Measurements from ENCODE around the gene DCAF16. TPM values are rescaled to one million over a fixed set of nuclear protein-coding genes. Genes with fewer than 3 reads are reported as not detected.

The DCAF16 gene
- total RNA-seq, 2 experiments from 2014 or later, result 39.8 to 43.0 TPM

- H3K4me1 Mint-ChIP-seq, result peaks cover 48% of the 10 kb centered on the region
- peaks cover 41% of the 10 kb centered on the region for H3K36me3 Mint-ChIP-seq
- no peak overlapping the region for H3K27ac Mint-ChIP-seq
- H3K9me3 Mint-ChIP-seq, result no peaks in the 10 kb centered on the region
- no peak for DNase-seq
- no peaks in the 10 kb centered on the region for H3K27me3 Mint-ChIP-seq
- H3K4me3 Mint-ChIP-seq, result peak overlapping the region; percentile 34
Observed at GRCh38 chr4:17805580-17806155, 4.9 kb downstream of the DCAF16 start.

- H3K4me1 Mint-ChIP-seq, result peaks cover 11% of the 10 kb centered on the region
- H3K4me3 Mint-ChIP-seq, result no peak overlapping the region
- H3K9me3 Mint-ChIP-seq, result no peaks in the 10 kb centered on the region
- DNase-seq, result no peak
- H3K36me3 Mint-ChIP-seq, result peaks cover 23% of the 10 kb centered on the region
- H3K27me3 Mint-ChIP-seq, result no peaks in the 10 kb centered on the region
- no peak overlapping the region for H3K27ac Mint-ChIP-seq
Observed at GRCh38 chr4:17797808-17798207, 12.7 kb downstream of the DCAF16 start.

GRCh38 chr4:17794730-17795129 is 15.8 kb downstream of the DCAF16 start:
- Mint-ChIP-seq H3K4me1 (peaks cover 2% of the 10 kb centered on the region), H3K4me3 (no peak overlapping the region)

GRCh38 chr4:17788956-17789355 is 21.6 kb downstream of the DCAF16 start:
- H3K4me3 Mint-ChIP-seq, result no peak overlapping the region

More at GRCh38 chr4:17794730-17795129, 15.8 kb downstream of the DCAF16 start:
- no peak for DNase-seq
- Mint-ChIP-seq H3K27ac (no peak overlapping the region), H3K9me3 (peaks cover 1% of the 10 kb centered on the region), H3K27me3 (no peaks in the 10 kb centered on the region), H3K36me3 (peaks cover 22% of the 10 kb centered on the region)

GRCh38 chr4:17787315-17787714 is 23.2 kb downstream of the DCAF16 start:
- Mint-ChIP-seq H3K4me3 (no peak overlapping the region), H3K27ac (no peak overlapping the region), H3K27me3 (peaks cover 5% of the 10 kb centered on the region), H3K4me1 (peaks cover 22% of the 10 kb centered on the region), H3K36me3 (peaks cover 11% of the 10 kb centered on the region), H3K9me3 (peaks cover 1% of the 10 kb centered on the region)
- DNase-seq, result no peak

More at GRCh38 chr4:17788956-17789355, 21.6 kb downstream of the DCAF16 start:
- DNase-seq, result no peak
- Mint-ChIP-seq H3K27ac (no peak overlapping the region), H3K27me3 (no peaks in the 10 kb centered on the region), H3K9me3 (peaks cover 1% of the 10 kb centered on the region), H3K4me1 (peaks cover 22% of the 10 kb centered on the region), H3K36me3 (peaks cover 16% of the 10 kb centered on the region)

- Mint-ChIP-seq H3K27me3 (peaks cover 12% of the 10 kb centered on the region), H3K27ac (no peak overlapping the region), H3K4me3 (no peak overlapping the region), H3K9me3 (peaks cover 1% of the 10 kb centered on the region), H3K36me3 (peaks cover 12% of the 10 kb centered on the region), H3K4me1 (peaks cover 28% of the 10 kb centered on the region)
- no peak for DNase-seq
Observed at GRCh38 chr4:17786567-17786966, 24.0 kb downstream of the DCAF16 start.

- peaks cover 8% of the 10 kb centered on the region for H3K36me3 Mint-ChIP-seq
- no peak overlapping the region for H3K4me3 Mint-ChIP-seq
- peaks cover 31% of the 10 kb centered on the region for H3K4me1 Mint-ChIP-seq
- no peak for DNase-seq
- no peak overlapping the region for H3K27ac Mint-ChIP-seq
- H3K27me3 Mint-ChIP-seq, result peaks cover 20% of the 10 kb centered on the region
- no peaks in the 10 kb centered on the region for H3K9me3 Mint-ChIP-seq
Observed at GRCh38 chr4:17785858-17786257, 24.7 kb downstream of the DCAF16 start.

- DNase-seq, result peak; percentile 20
- H3K36me3 Mint-ChIP-seq, result peaks cover 7% of the 10 kb centered on the region
- peaks cover 50% of the 10 kb centered on the region for H3K27me3 Mint-ChIP-seq
- no peaks in the 10 kb centered on the region for H3K9me3 Mint-ChIP-seq
- peak within 1 kb of the TSS; percentile 43 for H3K4me3 Mint-ChIP-seq
- H3K27ac Mint-ChIP-seq, result no peak within 1 kb of the TSS
- H3K4me1 Mint-ChIP-seq, result peaks cover 19% of the 10 kb centered on the region
Observed at GRCh38 chr4:17781300-17782287, 29.0 kb downstream of the DCAF16 start, which contains the start of gene FAM184B. Gene FAM184B, minus strand, starts transcription at chr4:17781621. Its CDS starts 322 bp downstream, at chr4:17781299.

GRCh38 chr4:17780501-17781299 is 29.9 kb downstream of the DCAF16 start:
- Mint-ChIP-seq H3K27me3 (peaks cover 52% of the 10 kb centered on the region), H3K9me3 (no peaks in the 10 kb centered on the region), H3K36me3 (peaks cover 7% of the 10 kb centered on the region), H3K4me1 (peaks cover 14% of the 10 kb centered on the region), H3K27ac (no peak overlapping the region), H3K4me3 (peak overlapping the region; percentile 43)
- DNase-seq, result no peak

- no peak for DNase-seq
- H3K36me3 Mint-ChIP-seq, result peaks cover 7% of the 10 kb centered on the region
- no peak overlapping the region for H3K4me3 Mint-ChIP-seq
- no peak overlapping the region for H3K27ac Mint-ChIP-seq
- H3K27me3 Mint-ChIP-seq, result peaks cover 57% of the 10 kb centered on the region
- H3K9me3 Mint-ChIP-seq, result no peaks in the 10 kb centered on the region
- H3K4me1 Mint-ChIP-seq, result peaks cover 13% of the 10 kb centered on the region
Observed at GRCh38 chr4:17778431-17778830, 32.1 kb downstream of the DCAF16 start.

- no peaks in the 10 kb centered on the region for H3K36me3 Mint-ChIP-seq
- H3K4me3 Mint-ChIP-seq, result no peak overlapping the region
- no peaks in the 10 kb centered on the region for H3K9me3 Mint-ChIP-seq
- no peaks in the 10 kb centered on the region for H3K4me1 Mint-ChIP-seq
- peaks cover 15% of the 10 kb centered on the region for H3K27me3 Mint-ChIP-seq
- DNase-seq, result no peak
- no peak overlapping the region for H3K27ac Mint-ChIP-seq
Observed at GRCh38 chr4:17773135-17773698, 37.3 kb downstream of the DCAF16 start.

GRCh38 chr4:17771284-17771908 is 39.2 kb downstream of the DCAF16 start:
- H3K27ac Mint-ChIP-seq, result no peak overlapping the region
- no peaks in the 10 kb centered on the region for H3K36me3 Mint-ChIP-seq
- no peak for DNase-seq
- no peaks in the 10 kb centered on the region for H3K4me1 Mint-ChIP-seq
- H3K9me3 Mint-ChIP-seq, result no peaks in the 10 kb centered on the region
- no peak overlapping the region for H3K4me3 Mint-ChIP-seq
- peaks cover 6% of the 10 kb centered on the region for H3K27me3 Mint-ChIP-seq

GRCh38 chr4:17770845-17771244 is 39.7 kb downstream of the DCAF16 start:
- peaks cover 5% of the 10 kb centered on the region for H3K27me3 Mint-ChIP-seq
- H3K4me1 Mint-ChIP-seq, result peaks cover under 1% of the 10 kb centered on the region
- DNase-seq, result no peak
- H3K4me3 Mint-ChIP-seq, result no peak overlapping the region
- H3K9me3 Mint-ChIP-seq, result no peaks in the 10 kb centered on the region
- H3K36me3 Mint-ChIP-seq, result no peaks in the 10 kb centered on the region
- no peak overlapping the region for H3K27ac Mint-ChIP-seq
